Measurements from ENCODE around the gene PCNX2.

GRCh38 chr1:232940262-232940661 lies 355.3 kb downstream of the PCNX2 start:
- TF ChIP-seq, protein P1, sequence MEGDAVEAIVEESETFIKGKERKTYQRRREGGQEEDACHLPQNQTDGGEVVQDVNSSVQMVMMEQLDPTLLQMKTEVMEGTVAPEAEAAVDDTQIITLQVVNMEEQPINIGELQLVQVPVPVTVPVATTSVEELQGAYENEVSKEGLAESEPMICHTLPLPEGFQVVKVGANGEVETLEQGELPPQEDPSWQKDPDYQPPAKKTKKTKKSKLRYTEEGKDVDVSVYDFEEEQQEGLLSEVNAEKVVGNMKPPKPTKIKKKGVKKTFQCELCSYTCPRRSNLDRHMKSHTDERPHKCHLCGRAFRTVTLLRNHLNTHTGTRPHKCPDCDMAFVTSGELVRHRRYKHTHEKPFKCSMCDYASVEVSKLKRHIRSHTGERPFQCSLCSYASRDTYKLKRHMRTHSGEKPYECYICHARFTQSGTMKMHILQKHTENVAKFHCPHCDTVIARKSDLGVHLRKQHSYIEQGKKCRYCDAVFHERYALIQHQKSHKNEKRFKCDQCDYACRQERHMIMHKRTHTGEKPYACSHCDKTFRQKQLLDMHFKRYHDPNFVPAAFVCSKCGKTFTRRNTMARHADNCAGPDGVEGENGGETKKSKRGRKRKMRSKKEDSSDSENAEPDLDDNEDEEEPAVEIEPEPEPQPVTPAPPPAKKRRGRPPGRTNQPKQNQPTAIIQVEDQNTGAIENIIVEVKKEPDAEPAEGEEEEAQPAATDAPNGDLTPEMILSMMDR (IDR thresholded peaks at IDR 0.05; ENCODE audit: low read length): no peak
- TF ChIP-seq EZH2 (optimal IDR thresholded peaks at IDR 0.05; ENCODE audit: low read depth, low read length) (no peak), EZH2phosphoT487 (IDR thresholded peaks at IDR 0.05; ENCODE audit: low read length) (no peak)
